Neural progenitor cell (in vitro differentiated cells): ENCODE measurements around the gene RNF157.

ENCODE experiments used
- CTCF ChIP-seq: fragments of 200-600 bp; sonication (generic); IDR thresholded peaks from 2 replicates; pipeline ENCODE4 v1.5.1; 2017; ENCODE audit warnings: antibody characterized with exemption, mild to moderate bottlenecking
- EZH2 ChIP-seq: fragments of 200-600 bp; sonication (generic); IDR thresholded peaks from 2 replicates; pipeline ENCODE4 v1.6.1; 2017; ENCODE audit warnings: antibody characterized with exemption, mild to moderate bottlenecking, moderate library complexity

DNA sequence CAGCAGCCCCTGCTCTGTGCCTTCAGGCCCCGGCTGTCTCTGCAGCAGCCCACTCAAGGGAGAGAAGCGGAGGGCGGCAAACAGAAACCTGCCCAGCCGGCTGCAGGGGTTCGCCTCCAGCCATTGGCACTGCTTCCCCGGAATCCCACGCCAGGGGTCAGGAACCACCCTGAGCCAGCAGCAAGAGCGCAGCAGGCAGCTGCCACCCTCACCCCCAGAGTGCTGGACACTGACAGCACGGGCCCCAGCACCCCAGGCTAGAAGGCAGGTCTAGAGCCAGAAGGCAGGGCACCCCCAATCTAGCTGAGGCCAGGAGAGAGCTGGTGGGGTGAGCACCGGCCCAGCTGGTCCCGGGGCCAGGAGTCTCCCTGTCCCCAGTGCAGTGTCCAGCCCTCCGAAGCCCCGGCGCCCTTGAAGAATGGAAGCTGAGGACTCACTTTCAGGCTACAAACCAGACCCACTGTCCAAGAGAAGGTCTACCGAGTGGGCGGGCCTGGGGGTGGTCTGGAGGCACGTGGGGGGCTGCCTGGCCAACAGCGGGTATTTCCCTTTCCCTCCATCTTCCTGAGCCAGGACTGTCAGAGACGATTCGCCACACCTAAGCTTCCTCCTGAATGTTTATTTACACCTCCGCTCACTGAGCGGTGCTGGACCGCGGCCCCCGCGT is 33.3 kb upstream of the RNF157 start:
- TF ChIP-seq CTCF (no peak), EZH2 (no peak)
